Prostate gland (tissue), 2 donors: ENCODE results near the gene USP11. TPM values are rescaled to one million over a fixed set of nuclear protein-coding genes. Genes with fewer than 3 reads are reported as not detected.

Experiments
- DNase-seq: peaks from one replicate; pipeline ENCODE4 v3.0.0-alpha.2; 2019; ENCODE audit warnings: low spot score
- H3K27ac ChIP-seq, 2 donors: fragments of 200-600 bp; sonication (generic); 2 replicates each; pipeline ENCODE4 v1.5.1; 2017 to 2019
- H3K27me3 ChIP-seq: fragments of 200-600 bp; sonication (generic); replicated peaks from 2 replicates; pipeline ENCODE4 v1.5.1; 2019; ENCODE audit not compliant: insufficient read depth
- H3K36me3 ChIP-seq, 2 donors: fragments of 200-600 bp; sonication (generic); 1 replicate in 1 of 2; 2 replicates in 1 of 2; pipeline versions ENCODE4 v1.5.1 to v1.8.1; 2017 to 2019
- H3K4me1 ChIP-seq: fragments of 200-600 bp; sonication (generic); replicated peaks from 2 replicates; pipeline ENCODE4 v1.5.1; 2019
- H3K4me3 ChIP-seq, 2 donors: fragments of 200-600 bp; sonication (generic); 2 replicates each; pipeline ENCODE4 v1.5.1; 2017 to 2019
- H3K9me3 ChIP-seq: fragments of 200-600 bp; sonication (generic); 2 replicates; pipeline ENCODE4 v1.5.1; 2017
- CTCF ChIP-seq, 4 experiments: fragments of 200-600 bp in 2 of 4; fragments of 450-650 bp in 2 of 4; sonication (generic) in 2 of 4; IDR thresholded peaks; 1 replicate in 3 of 4; 2 replicates in 1 of 4; pipeline ENCODE4 v1.5.1; 2016 to 2019; ENCODE audit warnings: antibody characterized with exemption in 4 of 4, mild to moderate bottlenecking in 2 of 4, moderate library complexity in 2 of 4
- POLR2A ChIP-seq: fragments of 450-650 bp; IDR thresholded peaks from one replicate; pipeline ENCODE4 v1.6.1; 2016; ENCODE audit warnings: antibody characterized with exemption, mild to moderate bottlenecking
- POLR2AphosphoS5 ChIP-seq: sonication (generic); formaldehyde crosslinking; IDR thresholded peaks from one replicate; pipeline ENCODE4 v1.6.1; 2017; ENCODE audit warnings: antibody characterized with exemption
- WGBS: methylation state at CpG from one replicate; pipeline ENCODE4 v1.1.5; 2018; 5-methylcytosine and 5-hydroxymethylcytosine counted together
- intact Hi-C: fragments of 100-400 bp; cut with DNase I; formaldehyde crosslinking; loops from one replicate; pipeline ENCODE4 v1.14.2; 2022
- small RNA-seq, 2 donors: library from RNA; depleted of rRNA; stranded (forward); fragments of <200 nt; gene quantifications; one replicate each; pipeline ENCODE3, GENCODE V24; 2016
- total RNA-seq, 2 donors: library from RNA; depleted of rRNA; stranded (reverse); fragments of >200 nt; gene quantifications; one replicate each; pipeline ENCODE4 v1.1.0, GENCODE V29; 2016

Gene USP11
- total RNA-seq, 2 donors from 2014 or later, result 43.3 to 124 TPM

GRCh38 chrX:47297874-47298273 lies 65.1 kb downstream of the USP11 start:
- H3K4me1 ChIP-seq, result no peaks in the 10 kb centered on the region
- 46% methylated on average over 5 of the region's 5 CpGs for WGBS
- peak; percentile 39 for DNase-seq
- no peak for TF ChIP-seq CTCF (IDR thresholded peaks at IDR 0.05)
- peak; percentile 61 for TF ChIP-seq POLR2AphosphoS5
- TF ChIP-seq POLR2A, result peak; percentile 48
- no peaks in the 10 kb centered on the region for H3K9me3 ChIP-seq
- intact Hi-C loops, result no loop called here
- no peaks in the 10 kb centered on the region for H3K36me3 ChIP-seq
- no peak overlapping the region for H3K27ac ChIP-seq
- no peaks in the 10 kb centered on the region for H3K27me3 ChIP-seq
- H3K4me3 ChIP-seq, result no peak overlapping the region

Small RNA genes within 50 kb of the gene (small RNA-seq; reads per million reads assigned to genes)
- gene RN7SL785P, result 0 reads per million in 2 donors

Other genes with a start within 250 kb of the USP11 start
- gene RGN, start 154.6 kb upstream of the USP11 start, total RNA-seq, result 10 to 100 TPM in 1 of 2 donors, 1 to 10 TPM in 1; 3.6 to 10.5 TPM
- gene NDUFB11, start 88.3 kb upstream of the USP11 start, total RNA-seq, result 100 to 1,000 TPM in 1 of 2 donors, 10 to 100 TPM in 1; 85.3 to 131 TPM
- 10 to 100 TPM; 45.0 to 49.0 TPM for gene RBM10, start 87.8 kb upstream of the USP11 start, total RNA-seq
- 100 to 1,000 TPM; 185 to 286 TPM for gene UBA1, start 39.2 kb upstream of the USP11 start, total RNA-seq
- gene CDK16, start 14.3 kb upstream of the USP11 start, total RNA-seq, result 100 to 1,000 TPM in 1 of 2 donors, 10 to 100 TPM in 1; 63.5 to 173 TPM
- gene ZNF157, start 137.6 kb downstream of the USP11 start, total RNA-seq, result 1 to 10 TPM in 1 of 2 donors, under 1 TPM in 1; 0.32 to 1.4 TPM